HG03135 (cell line): ENCODE measurements around the gene RACGAP1.

ENCODE experiments used
- ATAC-seq: cut with Tn5 transposase; IDR thresholded peaks from one replicate; pipeline ENCODE4 v1.9.1; 2021; ENCODE audit warnings: mild to moderate bottlenecking, moderate library complexity; ENCODE audit not compliant: unreplicated experiment

RACGAP1 gene

GRCh38 chr12:49960474-49961110 lies 64.7 kb downstream of the RACGAP1 start:
- ATAC-seq: no peak

GRCh38 chr12:49959685-49960473 lies 65.4 kb downstream of the RACGAP1 start:
- ATAC-seq: no peak

- ATAC-seq: no peak
Measured at GRCh38 chr12:49957570-49957967, 67.7 kb downstream of the RACGAP1 start.

GRCh38 chr12:49956663-49957569 lies 68.4 kb downstream of the RACGAP1 start:
- ATAC-seq: no peak

GRCh38 chr12:49955899-49956662 lies 69.2 kb downstream of the RACGAP1 start:
- ATAC-seq: no peak

GRCh38 chr12:49954863-49955830 lies 70.1 kb downstream of the RACGAP1 start:
- ATAC-seq: no peak

- ATAC-seq: no peak
Measured at GRCh38 chr12:49953961-49954846, 71.1 kb downstream of the RACGAP1 start.

GRCh38 chr12:49953151-49953550 lies 72.1 kb downstream of the RACGAP1 start:
- ATAC-seq: no peak

- no peak for ATAC-seq
Measured at GRCh38 chr12:49952391-49953055, 72.8 kb downstream of the RACGAP1 start.

GRCh38 chr12:49951411-49952240 lies 73.7 kb downstream of the RACGAP1 start:
- no peak for ATAC-seq

- ATAC-seq: no peak
Measured at GRCh38 chr12:49950273-49951251, 74.7 kb downstream of the RACGAP1 start, which contains the start of gene AQP2. AQP2 (plus strand) TSS chr12:49950737; CDS start chr12:49950831, 94 bp downstream.

- ATAC-seq: no peak
Measured at GRCh38 chr12:49949866-49950265, 75.4 kb downstream of the RACGAP1 start.

- no peak for ATAC-seq
Measured at GRCh38 chr12:49948866-49949845, 76.1 kb downstream of the RACGAP1 start.

- no peak for ATAC-seq
Measured at GRCh38 chr12:49947593-49948226, 77.6 kb downstream of the RACGAP1 start.
